Breast epithelium (tissue), 4 donors: Measurements from ENCODE around the gene ZNF747. TPM values are rescaled to one million over a fixed set of nuclear protein-coding genes. Genes with fewer than 3 reads are reported as not detected.

ENCODE experiments used
- DNase-seq, 2 donors: peaks; one replicate each; pipeline ENCODE4 v3.0.0-alpha.2; 2019; ENCODE audit warnings: low spot score in 2 of 2
- H3K27ac ChIP-seq, 2 donors: fragments of 200-600 bp; sonication (generic) in 1 of 2; one replicate each; pipeline ENCODE4 v1.5.1; 2016 to 2019; ENCODE audit warnings: mild to moderate bottlenecking in 1 of 2
- H3K27me3 ChIP-seq, 2 donors: fragments of 200-600 bp; sonication (generic) in 1 of 2; one replicate each; pipeline versions ENCODE4 v1.5.1 to v1.6.0; 2017 to 2019; ENCODE audit warnings: control low read depth in 1 of 2, mild to moderate bottlenecking in 1 of 2
- H3K36me3 ChIP-seq: fragments of 200-600 bp; one replicate; pipeline ENCODE4 v1.5.1; 2019
- H3K4me1 ChIP-seq, 2 donors: fragments of 200-600 bp; sonication (generic); one replicate each; pipeline ENCODE4 v1.5.1; 2016 to 2019; ENCODE audit warnings: control low read depth in 1 of 2
- H3K4me3 ChIP-seq, 3 donors: fragments of 200-600 bp; sonication (generic); 1 replicate in 2 of 3; 2 replicates in 1 of 3; pipeline ENCODE4 v1.5.1; 2016 to 2019; ENCODE audit warnings: mild to moderate bottlenecking in 3 of 3, moderate library complexity in 2 of 3
- H3K9me3 ChIP-seq, 2 donors: fragments of 200-600 bp; sonication (generic) in 1 of 2; one replicate each; pipeline ENCODE4 v1.5.1; 2016 to 2019; ENCODE audit warnings: control low read depth in 1 of 2
- POLR2A ChIP-seq: fragments of 450-650 bp; IDR thresholded peaks from one replicate; pipeline ENCODE4 v1.6.1; 2016; ENCODE audit warnings: antibody characterized with exemption, mild to moderate bottlenecking, moderate library complexity
- POLR2AphosphoS5 ChIP-seq, 3 donors: sonication (generic); formaldehyde crosslinking; IDR thresholded peaks; one replicate each; pipeline ENCODE4 v1.6.1; 2017; ENCODE audit warnings: antibody characterized with exemption in 3 of 3
- intact Hi-C: fragments of 100-400 bp; cut with DNase I; formaldehyde crosslinking; loops from one replicate; pipeline ENCODE4 v1.15.1; 2023; ENCODE audit warnings: low total_unique reads
- total RNA-seq, 3 donors: library from RNA; depleted of rRNA; stranded (reverse); fragments of >200 nt; gene quantifications; one replicate each; pipeline ENCODE4 v1.1.0, GENCODE V29; 2016
- TF ChIP-seq, protein P1 (sequence below), 3 donors: fragments of 450-650 bp; IDR thresholded peaks; one replicate each; pipeline ENCODE4 v1.5.1; 2016 to 2017; ENCODE audit warnings: antibody characterized with exemption in 3 of 3, mild to moderate bottlenecking in 3 of 3, moderate library complexity in 3 of 3

The ZNF747 gene
- total RNA-seq, 3 donors from 2014 or later = 10.7 to 14.7 (median 13.2) TPM

DNA sequence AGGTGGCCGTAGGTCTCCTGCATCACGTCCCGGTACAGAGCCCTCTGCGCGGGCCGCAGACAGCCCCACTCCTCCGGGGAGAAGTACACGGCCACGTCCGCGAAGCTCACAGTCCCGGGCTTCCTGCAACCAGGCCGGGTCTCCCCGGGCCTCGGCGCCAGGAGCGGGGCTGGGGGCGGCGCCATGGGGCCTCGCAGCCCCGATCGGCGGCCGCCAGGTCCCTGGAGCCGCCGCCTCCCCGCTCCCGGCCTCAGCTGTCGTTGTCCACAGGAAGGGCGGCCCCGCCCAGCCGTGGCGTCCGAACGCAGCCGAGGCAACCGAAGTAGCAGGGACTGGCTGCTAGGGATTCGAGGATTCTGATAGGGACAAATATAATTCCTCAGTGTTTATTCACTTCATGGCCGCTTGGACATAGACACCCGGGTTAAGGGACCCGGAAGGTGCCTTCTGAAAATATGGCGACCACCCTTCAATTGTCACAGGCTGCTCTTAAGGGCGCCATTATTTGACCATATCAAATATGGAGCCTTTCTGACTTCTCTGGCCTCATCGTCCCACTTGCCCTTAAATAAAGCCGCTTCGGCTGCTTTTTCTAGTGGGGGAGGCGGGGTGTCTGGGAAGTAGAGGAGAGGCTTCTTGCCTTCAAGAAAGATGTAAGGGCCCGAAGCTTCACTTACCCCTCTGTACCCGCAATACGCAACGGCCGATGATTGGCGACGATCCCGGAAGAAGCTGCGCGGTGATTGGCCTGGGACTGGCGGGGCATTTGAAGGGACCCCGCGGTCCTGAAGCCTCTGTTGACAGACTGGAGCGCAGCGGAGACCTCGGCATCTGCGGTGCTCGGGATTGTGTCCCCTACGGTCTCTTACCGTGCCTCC lies 37.0 kb upstream of the ZNF747 start, which contains the start of gene ZNF688:
ZNF688 (minus strand) TSS at position 270 of the 878 bp plus-strand sequence; CDS start at position 185, 85 bp downstream.
- peak; percentile 95 to 97 for DNase-seq
- intact Hi-C loops = no loop called here
- no peaks in the 10 kb centered on the region for H3K27me3 ChIP-seq
- no peaks in the 10 kb centered on the region for H3K36me3 ChIP-seq
- peak within 1 kb of the TSS; percentile 80 to 89 (median 84) for H3K4me3 ChIP-seq
- peaks cover 3 to 8% of the 10 kb centered on the region in 2 donors for H3K4me1 ChIP-seq
- TF ChIP-seq POLR2A (no peak), POLR2AphosphoS5 (IDR thresholded peaks at IDR 0.05) (peak; percentile 56 to 90 (median 85))
- TF ChIP-seq, protein P1, sequence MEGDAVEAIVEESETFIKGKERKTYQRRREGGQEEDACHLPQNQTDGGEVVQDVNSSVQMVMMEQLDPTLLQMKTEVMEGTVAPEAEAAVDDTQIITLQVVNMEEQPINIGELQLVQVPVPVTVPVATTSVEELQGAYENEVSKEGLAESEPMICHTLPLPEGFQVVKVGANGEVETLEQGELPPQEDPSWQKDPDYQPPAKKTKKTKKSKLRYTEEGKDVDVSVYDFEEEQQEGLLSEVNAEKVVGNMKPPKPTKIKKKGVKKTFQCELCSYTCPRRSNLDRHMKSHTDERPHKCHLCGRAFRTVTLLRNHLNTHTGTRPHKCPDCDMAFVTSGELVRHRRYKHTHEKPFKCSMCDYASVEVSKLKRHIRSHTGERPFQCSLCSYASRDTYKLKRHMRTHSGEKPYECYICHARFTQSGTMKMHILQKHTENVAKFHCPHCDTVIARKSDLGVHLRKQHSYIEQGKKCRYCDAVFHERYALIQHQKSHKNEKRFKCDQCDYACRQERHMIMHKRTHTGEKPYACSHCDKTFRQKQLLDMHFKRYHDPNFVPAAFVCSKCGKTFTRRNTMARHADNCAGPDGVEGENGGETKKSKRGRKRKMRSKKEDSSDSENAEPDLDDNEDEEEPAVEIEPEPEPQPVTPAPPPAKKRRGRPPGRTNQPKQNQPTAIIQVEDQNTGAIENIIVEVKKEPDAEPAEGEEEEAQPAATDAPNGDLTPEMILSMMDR (IDR thresholded peaks at IDR 0.05) = peak in 1 of 3 donors; percentile 24
- no peaks in the 10 kb centered on the region for H3K9me3 ChIP-seq
- H3K27ac ChIP-seq = peak within 1 kb of the TSS; percentile 98

DNA sequence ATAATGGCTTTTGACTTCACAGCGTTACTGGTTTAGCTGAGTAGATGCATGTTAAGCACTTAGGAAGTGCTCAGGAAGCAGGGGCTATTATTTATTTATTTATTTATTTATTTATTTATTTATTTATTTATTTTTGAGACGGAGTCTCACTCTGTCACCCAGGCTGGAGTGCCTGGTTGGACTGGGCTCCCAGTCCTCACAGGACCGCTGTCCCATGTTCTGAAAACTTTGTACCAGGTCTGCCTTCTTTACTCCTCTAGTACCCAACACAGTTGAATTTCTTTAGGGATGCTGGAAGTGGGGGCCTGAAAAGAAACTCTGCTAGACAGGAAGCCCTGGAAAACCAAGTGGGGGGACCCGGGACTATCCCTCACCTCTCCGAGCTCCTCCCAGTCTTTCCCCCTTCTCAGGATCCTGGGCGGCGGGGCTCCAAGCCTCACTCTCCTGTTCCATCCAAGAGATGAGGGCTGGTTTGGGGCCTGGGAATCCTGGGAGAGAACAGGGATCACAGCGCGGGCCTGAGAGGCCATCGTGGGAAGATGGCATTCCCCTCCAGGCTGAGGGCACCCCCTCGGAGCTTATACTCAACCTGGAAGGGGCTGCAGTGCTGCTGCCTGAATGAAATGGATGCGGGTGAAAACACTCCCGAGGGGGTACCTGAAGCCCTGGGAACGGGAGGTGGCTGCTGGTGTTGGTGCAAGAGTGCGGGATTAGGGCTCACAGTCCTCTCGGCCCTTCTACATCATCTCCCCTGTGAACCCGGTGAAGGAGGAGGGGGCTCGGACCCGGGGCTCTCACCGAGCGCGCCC lies 36.2 kb upstream of the ZNF747 start:
- no peaks in the 10 kb centered on the region for H3K27me3 ChIP-seq
- H3K4me1 ChIP-seq = peaks cover 3 to 8% of the 10 kb centered on the region in 2 donors
- peak overlapping the region; percentile 80 to 89 (median 84) for H3K4me3 ChIP-seq
- intact Hi-C loops = no loop called here
- TF ChIP-seq, protein P1 (IDR thresholded peaks at IDR 0.05) = no peak
- TF ChIP-seq POLR2AphosphoS5 (IDR thresholded peaks at IDR 0.05) = no peak
- no peak for TF ChIP-seq POLR2A
- no peaks in the 10 kb centered on the region for H3K9me3 ChIP-seq
- H3K27ac ChIP-seq = peak overlapping the region; percentile 98
- DNase-seq = no peak
- H3K36me3 ChIP-seq = no peaks in the 10 kb centered on the region

DNA sequence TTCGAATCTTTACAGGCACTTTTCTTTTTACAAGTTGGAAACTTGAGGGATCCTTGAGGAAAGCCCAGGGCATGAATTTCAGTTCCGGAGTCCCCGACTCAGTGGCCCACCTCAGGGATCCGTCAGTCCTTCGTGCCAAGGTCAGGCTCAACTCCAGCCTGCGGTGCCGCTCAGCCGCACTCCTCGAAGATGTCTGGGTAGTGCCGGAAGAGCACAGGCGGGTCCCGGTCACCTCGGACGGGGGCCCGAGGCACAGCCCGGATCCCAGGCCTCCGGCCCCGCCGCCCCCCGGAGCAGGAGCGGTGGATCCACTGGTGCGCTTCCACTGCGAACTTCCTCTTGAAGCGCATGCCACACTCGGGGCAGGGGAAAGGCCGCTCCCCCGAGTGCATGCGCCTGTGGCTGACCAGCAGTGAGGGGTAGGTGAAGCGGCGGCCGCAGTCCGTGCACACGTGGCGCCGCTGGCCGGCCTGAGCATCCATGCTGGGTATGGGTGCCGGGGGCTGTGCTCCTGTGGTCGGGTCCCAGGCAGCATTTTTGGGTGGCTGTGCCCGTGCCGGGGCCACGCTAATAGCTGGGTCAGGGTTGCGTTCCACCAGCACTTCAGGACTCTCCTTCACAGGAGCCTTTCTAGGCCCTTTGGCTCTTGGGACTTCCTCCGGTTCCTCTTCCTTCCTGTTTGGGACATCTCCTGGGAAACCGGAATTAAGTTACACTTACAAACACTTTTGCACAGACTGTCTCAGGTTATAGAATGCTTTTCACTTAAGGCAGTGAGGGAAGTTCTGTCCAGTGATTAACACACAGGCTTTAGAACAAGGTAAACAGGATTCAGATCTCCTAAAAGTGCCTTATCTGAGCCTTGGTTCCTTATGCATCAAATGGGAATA lies 35.3 kb upstream of the ZNF747 start:
- H3K27me3 ChIP-seq = no peaks in the 10 kb centered on the region
- intact Hi-C loops = no loop called here
- H3K4me3 ChIP-seq = peak overlapping the region in 2 of 3 donors; percentile 84 to 89
- no peaks in the 10 kb centered on the region for H3K36me3 ChIP-seq
- H3K4me1 ChIP-seq = peaks cover 3 to 8% of the 10 kb centered on the region in 2 donors
- TF ChIP-seq, protein P1 (IDR thresholded peaks at IDR 0.05) = no peak
- TF ChIP-seq POLR2A (no peak), POLR2AphosphoS5 (IDR thresholded peaks at IDR 0.05) (no peak)
- H3K27ac ChIP-seq = peak overlapping the region; percentile 49 to 98
- DNase-seq = no peak
- no peaks in the 10 kb centered on the region for H3K9me3 ChIP-seq

DNA sequence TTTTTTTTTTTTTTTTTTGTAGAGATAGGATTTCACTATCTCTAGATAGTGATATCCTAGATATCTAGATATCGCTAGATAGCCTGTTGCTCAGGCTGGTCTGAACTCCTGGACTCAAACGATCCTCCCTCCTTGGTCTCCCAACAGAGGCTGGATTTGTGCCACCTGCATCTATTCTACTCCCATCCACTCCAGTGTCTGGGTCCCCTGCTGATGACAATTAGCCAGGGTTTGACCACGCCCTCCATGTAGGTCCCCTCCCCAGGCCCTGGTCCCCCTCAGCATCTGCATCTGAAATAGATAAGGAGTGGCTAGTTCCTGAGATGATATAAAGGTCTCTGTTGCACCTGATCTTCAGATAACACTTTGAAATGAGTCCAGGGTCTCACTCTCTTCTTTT lies 34.6 kb upstream of the ZNF747 start:
- peaks cover 3 to 8% of the 10 kb centered on the region in 2 donors for H3K4me1 ChIP-seq

More for the DNA sequence above, 34.6 kb upstream of the ZNF747 start:
- no peak for DNase-seq
- H3K36me3 ChIP-seq = no peaks in the 10 kb centered on the region
- TF ChIP-seq POLR2AphosphoS5 (IDR thresholded peaks at IDR 0.05) = no peak
- TF ChIP-seq, protein P1 (IDR thresholded peaks at IDR 0.05) = no peak
- no peak for TF ChIP-seq POLR2A
- no peaks in the 10 kb centered on the region for H3K9me3 ChIP-seq
- no peaks in the 10 kb centered on the region for H3K27me3 ChIP-seq
- no peak overlapping the region for H3K27ac ChIP-seq
- intact Hi-C loops = no loop called here
- H3K4me3 ChIP-seq = no peak overlapping the region
